GM10248 (cell line): ENCODE measurements around the gene DCHS1.

ENCODE experiments used
- CTCF ChIA-PET: fragments of 300-600 bp; sonication (Branson Sonifier 250); formaldehyde crosslinking; extraction: SDS; loops from one replicate; lab custom pipeline; 2021; ENCODE audit warnings: antibody characterized with exemption; lab: Yijun Ruan, JAX
- POLR2A ChIA-PET: fragments of 350-650 bp; sonication (Branson Sonifier 250); formaldehyde crosslinking; extraction: SDS; loops from one replicate; lab custom pipeline; 2020; ENCODE audit warnings: antibody characterized with exemption; lab: Yijun Ruan, JAX
- DNase-seq: peaks from one replicate; pipeline ENCODE4 v3.0.0; 2012; ENCODE audit errors: extremely low spot score
- CTCF ChIP-seq: IDR thresholded peaks from 2 replicates; pipeline ENCODE4 v1.5.1; 2012; ENCODE audit warnings: mild to moderate bottlenecking, low read depth; ENCODE audit errors: extremely low read depth, missing control alignments, control extremely low read depth

DCHS1 gene

GRCh38 chr11:6609502-6610015, 46.0 kb downstream of the DCHS1 start:
- ChIA-PET CTCF (interaction anchor here (0.6 to 1.6 kb wide), 3 partner anchors 12 to 74 kb away, joined by 4 to 5 read pairs (median 4); partner anchors contain the start of gene MRPL17), POLR2A (no interaction called here)
- DNase-seq, result no peak
- TF ChIP-seq CTCF, result no peak

GRCh38 chr11:6608726-6609501, 46.7 kb downstream of the DCHS1 start:
- ChIA-PET CTCF (interaction anchor here (0.6 to 2.9 kb wide), 5 partner anchors 9 to 74 kb away, joined by 4 to 20 read pairs (median 5); partner anchors contain the start of genes MRPL17 and TPP1), POLR2A (no interaction called here)
- TF ChIP-seq CTCF, result no peak
- no peak for DNase-seq

GRCh38 chr11:6608011-6608410, 47.6 kb downstream of the DCHS1 start:
- TF ChIP-seq CTCF, result no peak
- POLR2A ChIA-PET, result no interaction called here
- CTCF ChIA-PET, result interaction anchor here (1.4 to 2.9 kb wide), 4 partner anchors 10 to 75 kb away, joined by 5 to 20 read pairs (median 5); partner anchors contain the start of genes MRPL17 and TPP1

GRCh38 chr11:6607190-6607795, 48.3 kb downstream of the DCHS1 start:
- TF ChIP-seq CTCF, result no peak
- CTCF ChIA-PET, result interaction anchor here (0.9 to 3.8 kb wide), 5 partner anchors 11 to 89 kb away, joined by 3 to 22 read pairs (median 5); partner anchors contain the start of genes MRPL17 and TPP1
- POLR2A ChIA-PET, result interaction anchor here (1.4 kb wide), 1 partner anchor 76 kb away, joined by 4 read pairs; the partner anchor contains the start of gene MRPL17
- no peak for DNase-seq

More at GRCh38 chr11:6608011-6608410, 47.6 kb downstream of the DCHS1 start:
- DNase-seq, result no peak

- TF ChIP-seq CTCF, result no peak
- CTCF ChIA-PET, result interaction anchor here (0.9 to 3.8 kb wide), 4 partner anchors 12 to 89 kb away, joined by 3 to 22 read pairs (median 12); partner anchors contain the start of genes MRPL17 and TPP1
- peak; percentile 83 for DNase-seq
- POLR2A ChIA-PET, result interaction anchor here (1.4 kb wide), 1 partner anchor 77 kb away, joined by 4 read pairs; the partner anchor contains the start of gene MRPL17
Measured at GRCh38 chr11:6606471-6607189, 49.0 kb downstream of the DCHS1 start.

GRCh38 chr11:6604790-6605189, 50.8 kb downstream of the DCHS1 start:
- ChIA-PET POLR2A (interaction anchor here (1.2 to 2.0 kb wide), 2 partner anchors 8 to 14 kb away, joined by 5 to 10 read pairs; partner anchors contain the start of genes TAF10 and TPP1), CTCF (interaction anchor here (1.0 to 3.8 kb wide), 10 partner anchors 10 to 151 kb away, joined by 3 to 22 read pairs (median 5); partner anchors contain the start of genes MRPL17 and TPP1)
- no peak for DNase-seq
- TF ChIP-seq CTCF, result no peak
